Body of pancreas (tissue), 4 donors: ENCODE results near the gene MYBBP1A.

Experiments
- POLR2A ChIP-seq, 3 donors: fragments of 450-650 bp; IDR thresholded peaks; one replicate each; pipeline ENCODE4 v1.6.1; 2016; ENCODE audit warnings: antibody characterized with exemption in 3 of 3, mild to moderate bottlenecking in 2 of 3
- TF ChIP-seq, protein P1 (sequence below), 7 experiments: fragments of 450-650 bp in 4 of 7; fragments of 200-600 bp in 3 of 7; sonication (generic) in 3 of 7; IDR thresholded peaks; one replicate each; pipeline ENCODE4 v1.5.1; 2016 to 2019; ENCODE audit warnings: antibody characterized with exemption in 7 of 7

DNA sequence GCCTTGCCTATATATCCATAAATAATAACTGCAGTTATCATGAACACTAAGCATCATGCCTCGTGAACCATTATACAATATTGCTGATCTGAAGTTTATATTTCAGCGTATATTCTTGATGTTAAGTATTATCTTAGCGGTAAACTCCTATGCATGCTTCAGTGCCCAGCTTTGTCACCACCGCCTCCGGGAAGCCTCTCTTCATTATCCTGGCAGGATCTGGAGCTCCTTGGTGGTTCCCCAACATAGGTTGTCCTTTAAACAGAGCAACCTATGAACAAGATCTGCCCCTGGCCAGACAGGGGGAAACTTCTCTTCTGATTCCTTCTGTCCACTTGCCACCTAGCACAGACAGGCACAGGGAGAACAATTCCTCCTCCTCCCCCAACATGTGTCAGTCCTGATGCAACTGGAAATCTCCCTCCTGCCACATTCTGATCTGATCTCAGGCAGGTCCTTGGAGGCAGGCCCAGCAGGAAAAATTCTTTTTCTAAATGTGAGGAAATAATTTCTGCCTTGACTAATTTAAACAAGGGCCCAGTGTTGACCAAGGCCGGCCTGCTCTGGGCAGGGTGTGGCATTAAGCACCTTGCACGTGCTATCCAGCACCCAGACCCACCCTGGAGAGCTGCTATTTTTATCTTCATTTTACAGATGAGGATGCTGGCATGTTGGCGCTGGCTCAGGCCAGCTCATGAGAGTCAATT lies 34.1 kb downstream of the MYBBP1A start:
- TF ChIP-seq, protein P1, sequence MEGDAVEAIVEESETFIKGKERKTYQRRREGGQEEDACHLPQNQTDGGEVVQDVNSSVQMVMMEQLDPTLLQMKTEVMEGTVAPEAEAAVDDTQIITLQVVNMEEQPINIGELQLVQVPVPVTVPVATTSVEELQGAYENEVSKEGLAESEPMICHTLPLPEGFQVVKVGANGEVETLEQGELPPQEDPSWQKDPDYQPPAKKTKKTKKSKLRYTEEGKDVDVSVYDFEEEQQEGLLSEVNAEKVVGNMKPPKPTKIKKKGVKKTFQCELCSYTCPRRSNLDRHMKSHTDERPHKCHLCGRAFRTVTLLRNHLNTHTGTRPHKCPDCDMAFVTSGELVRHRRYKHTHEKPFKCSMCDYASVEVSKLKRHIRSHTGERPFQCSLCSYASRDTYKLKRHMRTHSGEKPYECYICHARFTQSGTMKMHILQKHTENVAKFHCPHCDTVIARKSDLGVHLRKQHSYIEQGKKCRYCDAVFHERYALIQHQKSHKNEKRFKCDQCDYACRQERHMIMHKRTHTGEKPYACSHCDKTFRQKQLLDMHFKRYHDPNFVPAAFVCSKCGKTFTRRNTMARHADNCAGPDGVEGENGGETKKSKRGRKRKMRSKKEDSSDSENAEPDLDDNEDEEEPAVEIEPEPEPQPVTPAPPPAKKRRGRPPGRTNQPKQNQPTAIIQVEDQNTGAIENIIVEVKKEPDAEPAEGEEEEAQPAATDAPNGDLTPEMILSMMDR (IDR thresholded peaks at IDR 0.05), result no peak
- peak in 1 of 3 donors; percentile 14 for TF ChIP-seq POLR2A (IDR thresholded peaks at IDR 0.05)
